ENCODE results near the gene PTGER2.

Gene PTGER2

DNA sequence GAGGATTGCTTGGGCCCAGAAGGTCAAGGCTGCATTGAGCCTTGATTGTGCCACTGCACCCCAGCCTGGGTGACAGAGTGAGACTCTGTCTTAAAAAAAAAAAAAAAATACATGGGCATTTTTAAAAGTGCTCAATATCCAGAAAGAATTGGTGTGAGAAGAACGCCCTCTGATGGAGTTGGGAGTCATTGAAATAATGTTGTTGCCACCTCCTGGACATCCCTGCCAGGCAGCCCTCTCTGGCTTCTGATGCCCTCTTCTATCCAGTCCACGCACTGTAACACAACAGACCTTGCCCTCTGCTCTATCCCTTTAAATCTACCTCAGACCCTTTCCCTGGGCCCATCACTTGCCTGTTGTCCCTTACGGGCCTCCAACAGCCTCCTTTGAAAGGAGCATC lies 41.7 kb upstream of the PTGER2 start:
- Histone ChIP-seq H3K27me3 (replicated peaks; ENCODE audit: control insufficient read depth, insufficient read depth, low read length, poor library complexity, severe bottlenecking) (peaks cover 4% of the 10 kb centered on the region), H3K9me3 (ENCODE audit: control insufficient read depth, low read length) (no peaks in the 10 kb centered on the region), H3K36me3 (ENCODE audit: control insufficient read depth, insufficient read depth, low read length) (no peaks in the 10 kb centered on the region), H3K4me3 (ENCODE audit: insufficient read depth, low read depth, low read length, poor library complexity, severe bottlenecking) (no peak overlapping the region), H3K4me1 (ENCODE audit: control insufficient read depth, insufficient read depth, low read length, poor library complexity, severe bottlenecking) (peaks cover 15% of the 10 kb centered on the region), H3K27ac (ENCODE audit: insufficient read depth, low read length, poor library complexity, severe bottlenecking) (no peak overlapping the region)
- no peak for DNase-seq

GRCh38 chr14:52275372-52275771 lies 38.7 kb upstream of the PTGER2 start:
- Histone ChIP-seq H3K27me3 (replicated peaks; ENCODE audit: control insufficient read depth, insufficient read depth, low read length, poor library complexity, severe bottlenecking) (no peaks in the 10 kb centered on the region), H3K4me3 (ENCODE audit: insufficient read depth, low read depth, low read length, poor library complexity, severe bottlenecking) (no peak overlapping the region), H3K27ac (ENCODE audit: insufficient read depth, low read length, poor library complexity, severe bottlenecking) (no peak overlapping the region), H3K4me1 (ENCODE audit: control insufficient read depth, insufficient read depth, low read length, poor library complexity, severe bottlenecking) (no peaks in the 10 kb centered on the region), H3K9me3 (ENCODE audit: control insufficient read depth, low read length) (no peaks in the 10 kb centered on the region), H3K36me3 (ENCODE audit: control insufficient read depth, insufficient read depth, low read length) (no peaks in the 10 kb centered on the region)
- DNase-seq, result no peak

- Histone ChIP-seq H3K27ac (ENCODE audit: insufficient read depth, low read length, poor library complexity, severe bottlenecking) (no peak overlapping the region), H3K27me3 (replicated peaks; ENCODE audit: control insufficient read depth, insufficient read depth, low read length, poor library complexity, severe bottlenecking) (no peaks in the 10 kb centered on the region), H3K9me3 (ENCODE audit: control insufficient read depth, low read length) (no peaks in the 10 kb centered on the region), H3K36me3 (ENCODE audit: control insufficient read depth, insufficient read depth, low read length) (no peaks in the 10 kb centered on the region), H3K4me1 (ENCODE audit: control insufficient read depth, insufficient read depth, low read length, poor library complexity, severe bottlenecking) (peaks cover 4% of the 10 kb centered on the region), H3K4me3 (ENCODE audit: insufficient read depth, low read depth, low read length, poor library complexity, severe bottlenecking) (no peak overlapping the region)
- DNase-seq, result no peak
Measured at GRCh38 chr14:52277552-52277951, 36.6 kb upstream of the PTGER2 start.

DNA sequence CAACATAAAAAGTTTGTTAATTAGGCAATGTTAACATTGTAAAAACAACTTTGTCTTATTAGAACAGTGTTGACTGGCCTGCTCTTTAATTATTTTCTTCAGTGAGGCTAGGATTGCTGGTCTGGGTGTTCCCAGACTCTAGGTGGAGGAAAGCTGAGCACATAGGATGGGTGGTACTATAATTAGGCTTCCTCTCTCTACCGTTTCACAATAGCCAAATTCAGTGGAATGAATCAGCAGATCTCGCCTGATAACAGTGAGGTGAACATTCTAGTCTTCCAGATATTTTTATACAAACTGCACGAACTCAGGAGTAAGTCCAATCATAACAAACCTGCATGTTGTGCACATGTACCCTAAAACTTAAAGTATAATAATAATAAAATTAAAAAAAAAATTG lies 34.7 kb upstream of the PTGER2 start:
- Histone ChIP-seq H3K27ac (ENCODE audit: insufficient read depth, low read length, poor library complexity, severe bottlenecking) (no peak overlapping the region), H3K9me3 (ENCODE audit: control insufficient read depth, low read length) (no peaks in the 10 kb centered on the region), H3K4me3 (ENCODE audit: insufficient read depth, low read depth, low read length, poor library complexity, severe bottlenecking) (no peak overlapping the region), H3K36me3 (ENCODE audit: control insufficient read depth, insufficient read depth, low read length) (no peaks in the 10 kb centered on the region), H3K27me3 (replicated peaks; ENCODE audit: control insufficient read depth, insufficient read depth, low read length, poor library complexity, severe bottlenecking) (no peaks in the 10 kb centered on the region), H3K4me1 (ENCODE audit: control insufficient read depth, insufficient read depth, low read length, poor library complexity, severe bottlenecking) (peaks cover 4% of the 10 kb centered on the region)
- no peak for DNase-seq

DNA sequence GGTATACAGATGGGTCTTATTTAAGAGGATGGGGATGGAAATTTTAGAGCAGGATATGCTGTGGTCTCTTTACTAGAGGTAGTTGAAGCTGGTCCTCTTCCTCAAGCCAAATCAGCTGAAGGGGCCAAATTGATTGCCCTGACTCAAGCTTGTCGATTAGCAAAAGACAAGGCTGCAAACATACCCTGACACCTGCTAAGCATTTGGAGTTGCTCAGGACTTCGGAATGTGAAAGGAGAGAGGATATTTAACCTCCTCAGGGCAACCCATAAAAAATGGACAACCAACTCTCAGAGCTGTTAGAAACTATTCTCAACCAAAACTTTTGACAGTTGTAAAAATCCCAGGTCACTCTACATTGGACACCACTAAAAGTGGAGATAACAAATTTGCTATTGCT lies 31.0 kb upstream of the PTGER2 start:
- Histone ChIP-seq H3K36me3 (ENCODE audit: control insufficient read depth, insufficient read depth, low read length) (no peaks in the 10 kb centered on the region), H3K27me3 (replicated peaks; ENCODE audit: control insufficient read depth, insufficient read depth, low read length, poor library complexity, severe bottlenecking) (no peaks in the 10 kb centered on the region)

GRCh38 chr14:52286661-52287649 lies 27.2 kb upstream of the PTGER2 start:
- H3K27ac ChIP-seq (ENCODE audit: insufficient read depth, low read length, poor library complexity, severe bottlenecking), result peak overlapping the region; percentile 6
- DNase-seq, result no peak
- H3K27me3 ChIP-seq (replicated peaks; ENCODE audit: control insufficient read depth, insufficient read depth, low read length, poor library complexity, severe bottlenecking), result no peaks in the 10 kb centered on the region
- peaks cover 28% of the 10 kb centered on the region for H3K4me1 ChIP-seq (ENCODE audit: control insufficient read depth, insufficient read depth, low read length, poor library complexity, severe bottlenecking)
- H3K4me3 ChIP-seq (ENCODE audit: insufficient read depth, low read depth, low read length, poor library complexity, severe bottlenecking), result no peak overlapping the region
- H3K9me3 ChIP-seq (ENCODE audit: control insufficient read depth, low read length), result no peaks in the 10 kb centered on the region
- H3K36me3 ChIP-seq (ENCODE audit: control insufficient read depth, insufficient read depth, low read length), result no peaks in the 10 kb centered on the region

More for the DNA sequence above, 31.0 kb upstream of the PTGER2 start:
- DNase-seq, result no peak
- Histone ChIP-seq H3K4me3 (ENCODE audit: insufficient read depth, low read depth, low read length, poor library complexity, severe bottlenecking) (no peak overlapping the region), H3K4me1 (ENCODE audit: control insufficient read depth, insufficient read depth, low read length, poor library complexity, severe bottlenecking) (peaks cover 22% of the 10 kb centered on the region), H3K27ac (ENCODE audit: insufficient read depth, low read length, poor library complexity, severe bottlenecking) (no peak overlapping the region), H3K9me3 (ENCODE audit: control insufficient read depth, low read length) (no peaks in the 10 kb centered on the region)

DNA sequence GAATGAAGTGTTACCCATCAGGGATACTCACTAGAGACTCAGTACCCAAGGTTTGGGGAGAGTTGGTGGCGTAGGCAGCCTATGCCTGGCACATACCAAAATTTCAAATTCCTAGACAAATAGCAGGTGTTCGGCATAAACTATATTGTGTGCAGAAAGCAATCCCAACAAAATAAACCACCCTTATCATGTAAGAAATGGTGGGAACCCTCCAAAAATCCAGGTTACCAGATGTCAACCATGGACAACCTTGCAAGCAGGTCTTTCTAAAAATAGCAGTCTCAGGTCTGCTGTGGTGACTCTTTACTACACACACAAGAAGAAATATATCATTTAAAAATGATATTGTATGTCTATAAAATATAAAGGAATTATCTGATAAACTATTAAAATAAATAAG lies 17.7 kb upstream of the PTGER2 start:
- no peak overlapping the region for H3K27ac ChIP-seq (ENCODE audit: insufficient read depth, low read length, poor library complexity, severe bottlenecking)
- H3K27me3 ChIP-seq (replicated peaks; ENCODE audit: control insufficient read depth, insufficient read depth, low read length, poor library complexity, severe bottlenecking), result no peaks in the 10 kb centered on the region
- H3K9me3 ChIP-seq (ENCODE audit: control insufficient read depth, low read length), result no peaks in the 10 kb centered on the region
- H3K36me3 ChIP-seq (ENCODE audit: control insufficient read depth, insufficient read depth, low read length), result no peaks in the 10 kb centered on the region
- no peak overlapping the region for H3K4me3 ChIP-seq (ENCODE audit: insufficient read depth, low read depth, low read length, poor library complexity, severe bottlenecking)
- no peak for DNase-seq
- H3K4me1 ChIP-seq (ENCODE audit: control insufficient read depth, insufficient read depth, low read length, poor library complexity, severe bottlenecking), result peaks cover 8% of the 10 kb centered on the region

GRCh38 chr14:52298795-52299194 lies 15.3 kb upstream of the PTGER2 start:
- no peaks in the 10 kb centered on the region for H3K27me3 ChIP-seq (replicated peaks; ENCODE audit: control insufficient read depth, insufficient read depth, low read length, poor library complexity, severe bottlenecking)
- no peak for DNase-seq
- no peak overlapping the region for H3K27ac ChIP-seq (ENCODE audit: insufficient read depth, low read length, poor library complexity, severe bottlenecking)
- peaks cover 10% of the 10 kb centered on the region for H3K4me1 ChIP-seq (ENCODE audit: control insufficient read depth, insufficient read depth, low read length, poor library complexity, severe bottlenecking)
- no peaks in the 10 kb centered on the region for H3K9me3 ChIP-seq (ENCODE audit: control insufficient read depth, low read length)
- H3K36me3 ChIP-seq (ENCODE audit: control insufficient read depth, insufficient read depth, low read length), result no peaks in the 10 kb centered on the region
- no peak overlapping the region for H3K4me3 ChIP-seq (ENCODE audit: insufficient read depth, low read depth, low read length, poor library complexity, severe bottlenecking)

DNA sequence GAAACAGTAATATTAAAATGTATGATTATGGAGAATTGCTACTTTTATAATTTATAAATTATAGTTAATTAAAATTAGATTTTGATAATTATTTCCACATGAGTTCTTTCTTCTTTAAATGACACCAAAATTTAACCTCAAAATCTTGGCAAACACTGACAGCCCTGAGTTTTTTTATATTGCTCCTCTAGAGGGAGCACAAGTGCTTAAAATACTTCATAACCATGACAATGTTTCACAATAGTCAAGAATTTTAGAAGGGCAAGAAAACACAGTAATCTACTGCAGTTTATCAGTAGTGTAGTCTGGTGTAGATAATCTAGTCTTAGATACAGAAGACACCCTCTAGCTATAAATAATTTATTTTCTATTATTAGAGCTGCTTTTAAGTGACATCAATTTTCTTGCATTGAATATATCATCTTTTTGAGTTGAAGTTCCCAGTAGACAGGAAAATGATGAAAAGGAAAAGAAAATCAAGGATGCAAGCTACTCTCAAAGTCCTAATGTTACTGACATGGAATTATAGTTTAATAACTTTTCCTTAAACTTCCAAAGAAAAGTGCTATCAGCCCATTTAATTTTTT lies 14.3 kb upstream of the PTGER2 start:
- H3K27me3 ChIP-seq (replicated peaks; ENCODE audit: control insufficient read depth, insufficient read depth, low read length, poor library complexity, severe bottlenecking), result no peaks in the 10 kb centered on the region
- H3K4me1 ChIP-seq (ENCODE audit: control insufficient read depth, insufficient read depth, low read length, poor library complexity, severe bottlenecking), result peaks cover 12% of the 10 kb centered on the region
- no peaks in the 10 kb centered on the region for H3K36me3 ChIP-seq (ENCODE audit: control insufficient read depth, insufficient read depth, low read length)
- DNase-seq, result no peak
- no peaks in the 10 kb centered on the region for H3K9me3 ChIP-seq (ENCODE audit: control insufficient read depth, low read length)
- no peak overlapping the region for H3K4me3 ChIP-seq (ENCODE audit: insufficient read depth, low read depth, low read length, poor library complexity, severe bottlenecking)
- H3K27ac ChIP-seq (ENCODE audit: insufficient read depth, low read length, poor library complexity, severe bottlenecking), result no peak overlapping the region

- Histone ChIP-seq H3K9me3 (ENCODE audit: control insufficient read depth, low read length) (no peaks in the 10 kb centered on the region), H3K27me3 (replicated peaks; ENCODE audit: control insufficient read depth, insufficient read depth, low read length, poor library complexity, severe bottlenecking) (no peaks in the 10 kb centered on the region), H3K27ac (ENCODE audit: insufficient read depth, low read length, poor library complexity, severe bottlenecking) (no peak overlapping the region), H3K4me3 (ENCODE audit: insufficient read depth, low read depth, low read length, poor library complexity, severe bottlenecking) (no peak overlapping the region), H3K36me3 (ENCODE audit: control insufficient read depth, insufficient read depth, low read length) (no peaks in the 10 kb centered on the region), H3K4me1 (ENCODE audit: control insufficient read depth, insufficient read depth, low read length, poor library complexity, severe bottlenecking) (peaks cover 19% of the 10 kb centered on the region)
- no peak for DNase-seq
Measured at GRCh38 chr14:52303236-52303635, 10.9 kb upstream of the PTGER2 start.

All from effector memory CD4-positive, alpha-beta T cell (primary cell).